HepG2 (cell line): ENCODE results near the gene IMPDH2. TPM values are rescaled to one million over a fixed set of nuclear protein-coding genes. Genes with fewer than 3 reads are reported as not detected.

Experiments
- MAFK ChIP-seq, 2 experiments: IDR thresholded peaks in 1 of 2; conservative IDR thresholded peaks in 1 of 2; 2 replicates each; pipeline ENCODE4 v1.6.1; 2011; ENCODE audit warnings: improper control_type of control experiment in 2 of 2, low read length in 2 of 2
- RORA ChIP-seq: sonication (generic); formaldehyde crosslinking; IDR thresholded peaks from 2 replicates; pipeline ENCODE4 v1.5.0; 2020; ENCODE audit warnings: mild to moderate bottlenecking, missing genetic modification reagents, moderate library complexity
- ZIK1 ChIP-seq: sonication (generic); formaldehyde crosslinking; IDR thresholded peaks from 2 replicates; pipeline ENCODE4 v1.5.0; 2020; ENCODE audit warnings: mild to moderate bottlenecking, low read depth, missing genetic modification reagents, borderline replicate concordance
- ZNF17 ChIP-seq: sonication (generic); formaldehyde crosslinking; IDR thresholded peaks from 2 replicates; pipeline ENCODE4 v1.5.0; 2020; ENCODE audit warnings: mild to moderate bottlenecking, missing genetic modification reagents
- ZNF232 ChIP-seq: sonication (generic); formaldehyde crosslinking; IDR thresholded peaks from 2 replicates; pipeline ENCODE4 v1.4.0; 2020; ENCODE audit warnings: missing genetic modification reagents, borderline replicate concordance
- ZNF557 ChIP-seq: sonication (generic); formaldehyde crosslinking; IDR thresholded peaks from 2 replicates; pipeline ENCODE4 v1.4.0; 2020; ENCODE audit warnings: missing genetic modification reagents
- polyA plus RNA-seq, 8 experiments: library from polyadenylated mRNA; depleted of rRNA in 3 of 8; stranded (reverse) in 7 of 8; unstranded in 1 of 8; fragments of >200 nt; fragmentation: Illumina TruSeq in 4 of 8; extraction: Trizol in 4 of 8; gene quantifications; 2 replicates each; pipeline versions ENCODE4 v1.2.1 to v1.2.3, GENCODE V29; 2011 to 2016; ENCODE audit warnings: low read depth in 4 of 8, missing spikeins in 1 of 8, mixed read lengths in 1 of 8; ENCODE audit not compliant: insufficient read depth in 1 of 8
- total RNA-seq, 5 experiments: library from RNA; depleted of rRNA; stranded (reverse); fragments of >200 nt; fragmentation: Illumina TruSeq; extraction: Trizol; gene quantifications; 2 replicates each; pipeline ENCODE4 v1.2.3, GENCODE V29; 2016; ENCODE audit warnings: low read depth in 1 of 5
- TF ChIP-seq, protein P1 (sequence below): fragments of 450-650 bp; IDR thresholded peaks from 2 replicates; pipeline ENCODE4 v1.6.1; 2016
- TF ChIP-seq, protein P2 (sequence below): sonication (generic); formaldehyde crosslinking; IDR thresholded peaks from 2 replicates; pipeline ENCODE4 v1.9.0; 2021; ENCODE audit warnings: mild to moderate bottlenecking, missing genetic modification reagents
- TF ChIP-seq, protein P3 (sequence below): sonication (generic); formaldehyde crosslinking; IDR thresholded peaks from 2 replicates; pipeline ENCODE4 v1.5.0; 2020; ENCODE audit warnings: missing genetic modification reagents
- TF ChIP-seq, protein P4 (sequence below): sonication (generic); formaldehyde crosslinking; conservative IDR thresholded peaks from 2 replicates; pipeline ENCODE4 v1.4.0; 2020; ENCODE audit warnings: missing genetic modification reagents
- TF ChIP-seq, protein P5 (sequence below): IDR thresholded peaks from 2 replicates; pipeline ENCODE4 v1.4.0; 2020; ENCODE audit warnings: mild to moderate bottlenecking, missing genetic modification reagents

The IMPDH2 gene
- total and polyA plus RNA-seq, 2 of the 13 experiments (the other 11 are each of a cell fraction or from before 2014, with no cell fraction given) = 248 to 260 TPM

DNA sequence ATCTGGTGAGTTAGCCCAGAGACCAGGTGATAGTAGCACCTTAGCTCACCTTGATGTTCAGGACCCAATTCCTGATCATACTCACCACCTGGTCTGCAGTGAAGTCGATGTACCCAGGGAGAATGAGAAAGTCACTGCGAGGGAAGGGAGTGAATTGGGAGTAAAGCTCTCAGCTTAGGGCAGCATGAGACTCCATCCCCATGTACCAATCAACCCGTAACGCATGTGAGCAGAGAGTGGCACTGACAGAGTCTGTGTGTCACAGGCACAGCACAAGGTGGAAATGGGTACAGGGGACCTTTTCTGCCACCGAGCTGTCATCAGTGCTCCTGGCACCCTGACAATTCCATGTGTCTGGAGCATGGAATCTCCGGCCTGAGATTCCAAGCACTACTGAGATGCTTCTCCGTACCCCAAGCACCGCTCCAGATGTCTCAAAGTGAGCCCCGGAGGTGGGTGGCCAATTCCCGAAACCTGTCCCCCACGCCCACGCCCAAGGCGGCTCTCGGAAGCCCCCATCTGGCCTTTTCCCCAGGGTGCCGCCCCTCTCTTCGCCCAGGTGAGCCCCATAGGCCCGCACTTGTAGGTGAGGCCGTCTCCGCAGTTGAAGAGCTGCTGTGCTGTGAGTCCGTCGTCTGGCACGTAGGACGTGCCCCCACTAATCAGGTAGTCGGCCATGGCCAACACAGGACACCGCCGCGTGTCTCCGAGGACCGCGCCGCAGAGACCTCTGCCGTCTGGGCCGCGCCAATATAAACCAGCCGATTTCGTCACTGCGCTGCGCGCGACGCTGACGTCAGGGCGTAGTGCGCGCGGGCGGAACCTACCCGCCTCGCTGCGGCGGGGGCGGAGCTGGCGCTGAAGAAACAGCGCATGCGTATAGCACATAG is at the start of gene IMPDH2 (continued):
- TF ChIP-seq RORA (CRISPR knock-in tag) = no peak
- TF ChIP-seq, protein P1, sequence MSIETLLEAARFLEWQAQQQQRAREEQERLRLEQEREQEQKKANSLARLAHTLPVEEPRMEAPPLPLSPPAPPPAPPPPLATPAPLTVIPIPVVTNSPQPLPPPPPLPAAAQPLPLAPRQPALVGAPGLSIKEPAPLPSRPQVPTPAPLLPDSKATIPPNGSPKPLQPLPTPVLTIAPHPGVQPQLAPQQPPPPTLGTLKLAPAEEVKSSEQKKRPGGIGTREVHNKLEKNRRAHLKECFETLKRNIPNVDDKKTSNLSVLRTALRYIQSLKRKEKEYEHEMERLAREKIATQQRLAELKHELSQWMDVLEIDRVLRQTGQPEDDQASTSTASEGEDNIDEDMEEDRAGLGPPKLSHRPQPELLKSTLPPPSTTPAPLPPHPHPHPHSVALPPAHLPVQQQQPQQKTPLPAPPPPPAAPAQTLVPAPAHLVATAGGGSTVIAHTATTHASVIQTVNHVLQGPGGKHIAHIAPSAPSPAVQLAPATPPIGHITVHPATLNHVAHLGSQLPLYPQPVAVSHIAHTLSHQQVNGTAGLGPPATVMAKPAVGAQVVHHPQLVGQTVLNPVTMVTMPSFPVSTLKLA = no peak
- TF ChIP-seq ZIK1 = peak; percentile 79; the same call in 1 of the 2 replicates
- TF ChIP-seq ZNF17 (CRISPR knock-in tag) = no peak
- TF ChIP-seq, protein P2, sequence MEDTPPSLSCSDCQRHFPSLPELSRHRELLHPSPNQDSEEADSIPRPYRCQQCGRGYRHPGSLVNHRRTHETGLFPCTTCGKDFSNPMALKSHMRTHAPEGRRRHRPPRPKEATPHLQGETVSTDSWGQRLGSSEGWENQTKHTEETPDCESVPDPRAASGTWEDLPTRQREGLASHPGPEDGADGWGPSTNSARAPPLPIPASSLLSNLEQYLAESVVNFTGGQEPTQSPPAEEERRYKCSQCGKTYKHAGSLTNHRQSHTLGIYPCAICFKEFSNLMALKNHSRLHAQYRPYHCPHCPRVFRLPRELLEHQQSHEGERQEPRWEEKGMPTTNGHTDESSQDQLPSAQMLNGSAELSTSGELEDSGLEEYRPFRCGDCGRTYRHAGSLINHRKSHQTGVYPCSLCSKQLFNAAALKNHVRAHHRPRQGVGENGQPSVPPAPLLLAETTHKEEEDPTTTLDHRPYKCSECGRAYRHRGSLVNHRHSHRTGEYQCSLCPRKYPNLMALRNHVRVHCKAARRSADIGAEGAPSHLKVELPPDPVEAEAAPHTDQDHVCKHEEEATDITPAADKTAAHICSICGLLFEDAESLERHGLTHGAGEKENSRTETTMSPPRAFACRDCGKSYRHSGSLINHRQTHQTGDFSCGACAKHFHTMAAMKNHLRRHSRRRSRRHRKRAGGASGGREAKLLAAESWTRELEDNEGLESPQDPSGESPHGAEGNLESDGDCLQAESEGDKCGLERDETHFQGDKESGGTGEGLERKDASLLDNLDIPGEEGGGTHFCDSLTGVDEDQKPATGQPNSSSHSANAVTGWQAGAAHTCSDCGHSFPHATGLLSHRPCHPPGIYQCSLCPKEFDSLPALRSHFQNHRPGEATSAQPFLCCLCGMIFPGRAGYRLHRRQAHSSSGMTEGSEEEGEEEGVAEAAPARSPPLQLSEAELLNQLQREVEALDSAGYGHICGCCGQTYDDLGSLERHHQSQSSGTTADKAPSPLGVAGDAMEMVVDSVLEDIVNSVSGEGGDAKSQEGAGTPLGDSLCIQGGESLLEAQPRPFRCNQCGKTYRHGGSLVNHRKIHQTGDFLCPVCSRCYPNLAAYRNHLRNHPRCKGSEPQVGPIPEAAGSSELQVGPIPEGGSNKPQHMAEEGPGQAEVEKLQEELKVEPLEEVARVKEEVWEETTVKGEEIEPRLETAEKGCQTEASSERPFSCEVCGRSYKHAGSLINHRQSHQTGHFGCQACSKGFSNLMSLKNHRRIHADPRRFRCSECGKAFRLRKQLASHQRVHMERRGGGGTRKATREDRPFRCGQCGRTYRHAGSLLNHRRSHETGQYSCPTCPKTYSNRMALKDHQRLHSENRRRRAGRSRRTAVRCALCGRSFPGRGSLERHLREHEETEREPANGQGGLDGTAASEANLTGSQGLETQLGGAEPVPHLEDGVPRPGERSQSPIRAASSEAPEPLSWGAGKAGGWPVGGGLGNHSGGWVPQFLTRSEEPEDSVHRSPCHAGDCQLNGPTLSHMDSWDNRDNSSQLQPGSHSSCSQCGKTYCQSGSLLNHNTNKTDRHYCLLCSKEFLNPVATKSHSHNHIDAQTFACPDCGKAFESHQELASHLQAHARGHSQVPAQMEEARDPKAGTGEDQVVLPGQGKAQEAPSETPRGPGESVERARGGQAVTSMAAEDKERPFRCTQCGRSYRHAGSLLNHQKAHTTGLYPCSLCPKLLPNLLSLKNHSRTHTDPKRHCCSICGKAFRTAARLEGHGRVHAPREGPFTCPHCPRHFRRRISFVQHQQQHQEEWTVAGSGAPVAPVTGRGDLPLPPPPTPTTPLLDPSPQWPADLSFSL = no peak
- TF ChIP-seq MAFK (conservative IDR thresholded peaks at IDR 0.05 in 1 of 2, IDR thresholded peaks at IDR 0.05 in 1 of 2; ENCODE audit: low read length in 2 of 2) = no peak
- TF ChIP-seq ZNF557 (CRISPR knock-in tag) = peak; percentile 83; the same call in 1 of the 2 replicates
- TF ChIP-seq, protein P3, sequence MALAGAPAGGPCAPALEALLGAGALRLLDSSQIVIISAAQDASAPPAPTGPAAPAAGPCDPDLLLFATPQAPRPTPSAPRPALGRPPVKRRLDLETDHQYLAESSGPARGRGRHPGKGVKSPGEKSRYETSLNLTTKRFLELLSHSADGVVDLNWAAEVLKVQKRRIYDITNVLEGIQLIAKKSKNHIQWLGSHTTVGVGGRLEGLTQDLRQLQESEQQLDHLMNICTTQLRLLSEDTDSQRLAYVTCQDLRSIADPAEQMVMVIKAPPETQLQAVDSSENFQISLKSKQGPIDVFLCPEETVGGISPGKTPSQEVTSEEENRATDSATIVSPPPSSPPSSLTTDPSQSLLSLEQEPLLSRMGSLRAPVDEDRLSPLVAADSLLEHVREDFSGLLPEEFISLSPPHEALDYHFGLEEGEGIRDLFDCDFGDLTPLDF = peak; percentile 92
- TF ChIP-seq, protein P4, sequence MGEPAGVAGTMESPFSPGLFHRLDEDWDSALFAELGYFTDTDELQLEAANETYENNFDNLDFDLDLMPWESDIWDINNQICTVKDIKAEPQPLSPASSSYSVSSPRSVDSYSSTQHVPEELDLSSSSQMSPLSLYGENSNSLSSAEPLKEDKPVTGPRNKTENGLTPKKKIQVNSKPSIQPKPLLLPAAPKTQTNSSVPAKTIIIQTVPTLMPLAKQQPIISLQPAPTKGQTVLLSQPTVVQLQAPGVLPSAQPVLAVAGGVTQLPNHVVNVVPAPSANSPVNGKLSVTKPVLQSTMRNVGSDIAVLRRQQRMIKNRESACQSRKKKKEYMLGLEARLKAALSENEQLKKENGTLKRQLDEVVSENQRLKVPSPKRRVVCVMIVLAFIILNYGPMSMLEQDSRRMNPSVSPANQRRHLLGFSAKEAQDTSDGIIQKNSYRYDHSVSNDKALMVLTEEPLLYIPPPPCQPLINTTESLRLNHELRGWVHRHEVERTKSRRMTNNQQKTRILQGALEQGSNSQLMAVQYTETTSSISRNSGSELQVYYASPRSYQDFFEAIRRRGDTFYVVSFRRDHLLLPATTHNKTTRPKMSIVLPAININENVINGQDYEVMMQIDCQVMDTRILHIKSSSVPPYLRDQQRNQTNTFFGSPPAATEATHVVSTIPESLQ (CRISPR knock-in tag) = no peak
- peak; percentile 87; the same call in 1 of the 2 replicates for TF ChIP-seq ZNF232 (CRISPR knock-in tag)
- TF ChIP-seq, protein P5, sequence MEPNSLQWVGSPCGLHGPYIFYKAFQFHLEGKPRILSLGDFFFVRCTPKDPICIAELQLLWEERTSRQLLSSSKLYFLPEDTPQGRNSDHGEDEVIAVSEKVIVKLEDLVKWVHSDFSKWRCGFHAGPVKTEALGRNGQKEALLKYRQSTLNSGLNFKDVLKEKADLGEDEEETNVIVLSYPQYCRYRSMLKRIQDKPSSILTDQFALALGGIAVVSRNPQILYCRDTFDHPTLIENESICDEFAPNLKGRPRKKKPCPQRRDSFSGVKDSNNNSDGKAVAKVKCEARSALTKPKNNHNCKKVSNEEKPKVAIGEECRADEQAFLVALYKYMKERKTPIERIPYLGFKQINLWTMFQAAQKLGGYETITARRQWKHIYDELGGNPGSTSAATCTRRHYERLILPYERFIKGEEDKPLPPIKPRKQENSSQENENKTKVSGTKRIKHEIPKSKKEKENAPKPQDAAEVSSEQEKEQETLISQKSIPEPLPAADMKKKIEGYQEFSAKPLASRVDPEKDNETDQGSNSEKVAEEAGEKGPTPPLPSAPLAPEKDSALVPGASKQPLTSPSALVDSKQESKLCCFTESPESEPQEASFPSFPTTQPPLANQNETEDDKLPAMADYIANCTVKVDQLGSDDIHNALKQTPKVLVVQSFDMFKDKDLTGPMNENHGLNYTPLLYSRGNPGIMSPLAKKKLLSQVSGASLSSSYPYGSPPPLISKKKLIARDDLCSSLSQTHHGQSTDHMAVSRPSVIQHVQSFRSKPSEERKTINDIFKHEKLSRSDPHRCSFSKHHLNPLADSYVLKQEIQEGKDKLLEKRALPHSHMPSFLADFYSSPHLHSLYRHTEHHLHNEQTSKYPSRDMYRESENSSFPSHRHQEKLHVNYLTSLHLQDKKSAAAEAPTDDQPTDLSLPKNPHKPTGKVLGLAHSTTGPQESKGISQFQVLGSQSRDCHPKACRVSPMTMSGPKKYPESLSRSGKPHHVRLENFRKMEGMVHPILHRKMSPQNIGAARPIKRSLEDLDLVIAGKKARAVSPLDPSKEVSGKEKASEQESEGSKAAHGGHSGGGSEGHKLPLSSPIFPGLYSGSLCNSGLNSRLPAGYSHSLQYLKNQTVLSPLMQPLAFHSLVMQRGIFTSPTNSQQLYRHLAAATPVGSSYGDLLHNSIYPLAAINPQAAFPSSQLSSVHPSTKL (CRISPR knock-in tag) = peak; percentile 74
